CD4-positive, alpha-beta T cell (primary cell): ENCODE measurements around the gene PID1. TPM values are rescaled to one million over a fixed set of nuclear protein-coding genes. Genes with fewer than 3 reads are reported as not detected.
A peak's percentile ranks its signal among the peaks of the same experiment; 100 is the strongest.

Experiments
- ATAC-seq: fragments of 200-7000 bp; cut with Tn5 transposase; one replicate; pipeline ENCODE4 v1.10.0; 2022; ENCODE audit warnings: mild to moderate bottlenecking; ENCODE audit not compliant: poor library complexity
- CTCF ChIA-PET: fragments of 350-600 bp; sonication (Branson Sonifier 250); formaldehyde crosslinking; loops from one replicate; lab custom pipeline; 2021; ENCODE audit warnings: antibody characterized with exemption, inconsistent platforms; lab: Charles Lee
- POLR2A ChIA-PET: fragments of 350-600 bp; sonication (Branson Sonifier 250); formaldehyde crosslinking; loops from one replicate; lab custom pipeline; 2021; ENCODE audit warnings: antibody characterized with exemption, inconsistent platforms; lab: Charles Lee
- DNase-seq, 14 experiments: peaks; one replicate each; pipeline ENCODE4 v3.0.0-alpha.2; 2013 to 2020; ENCODE audit warnings: mixed read lengths in 2 of 14
- H3K27ac ChIP-seq, 2 donors: one replicate each; pipeline versions ENCODE4 v1.5.1 to v1.7.0; 2013; ENCODE audit warnings: low read length in 2 of 2, low read depth in 1 of 2, mild to moderate bottlenecking in 1 of 2
- H3K27me3 ChIP-seq, 2 experiments: 1 replicate in 1 of 2; 2 replicates in 1 of 2; pipeline versions ENCODE4 v1.6.1 to v1.7.0; 2013; ENCODE audit warnings: low read length in 2 of 2, control low read depth in 1 of 2, mild to moderate bottlenecking in 1 of 2, moderate library complexity in 1 of 2; ENCODE audit not compliant: insufficient read depth in 2 of 2, control insufficient read depth in 1 of 2
- H3K36me3 ChIP-seq: one replicate; pipeline ENCODE4 v1.6.1; 2013; ENCODE audit warnings: low read length, control low read depth; ENCODE audit not compliant: insufficient read depth
- H3K4me1 ChIP-seq: one replicate; pipeline ENCODE4 v1.6.1; 2013; ENCODE audit warnings: low read length, control low read depth; ENCODE audit not compliant: insufficient read depth
- H3K4me3 ChIP-seq: one replicate; pipeline ENCODE4 v1.5.1; 2013; ENCODE audit warnings: mild to moderate bottlenecking, low read length, moderate library complexity
- H3K9me3 ChIP-seq, 2 experiments: 1 replicate in 1 of 2; 2 replicates in 1 of 2; pipeline versions ENCODE4 v1.6.1 to v1.7.0; 2013; ENCODE audit warnings: low read length in 2 of 2, mild to moderate bottlenecking in 2 of 2, control low read depth in 1 of 2, moderate library complexity in 1 of 2; ENCODE audit not compliant: control insufficient read depth in 1 of 2, insufficient read depth in 1 of 2
- H3K27ac Mint-ChIP-seq: one replicate; pipeline ENCODE4 v1.8.0; 2020; ENCODE audit warnings: mixed read lengths
- H3K27me3 Mint-ChIP-seq: one replicate; pipeline ENCODE4 v1.8.0; 2021; ENCODE audit warnings: mixed read lengths
- H3K36me3 Mint-ChIP-seq: one replicate; pipeline ENCODE4 v1.8.0; 2021; ENCODE audit warnings: low read depth, mixed read lengths
- H3K4me1 Mint-ChIP-seq: one replicate; pipeline ENCODE4 v1.8.0; 2021; ENCODE audit warnings: low read depth, mixed read lengths
- H3K4me3 Mint-ChIP-seq: one replicate; pipeline ENCODE4 v1.8.0; 2020; ENCODE audit warnings: mild to moderate bottlenecking, mixed read lengths
- H3K9me3 Mint-ChIP-seq: one replicate; pipeline ENCODE4 v1.8.0; 2020; ENCODE audit warnings: mixed read lengths
- CTCF ChIP-seq: fragments of 200-600 bp; IDR thresholded peaks from one replicate; pipeline ENCODE4 v1.8.0; 2022; ENCODE audit warnings: antibody characterized with exemption, mild to moderate bottlenecking
- intact Hi-C, 2 experiments: fragments of 100-400 bp; cut with DNase I in 1 of 2; cut with micrococcal nuclease in 1 of 2; formaldehyde crosslinking; loops; one replicate each; pipeline versions ENCODE4 v1.15.1 to v1.9.0; 2023 to 2025; cut with DNase I, micrococcal nuclease
- total RNA-seq, 174 experiments: library from RNA in 2 of 174; stranded (reverse) in 2 of 174; gene quantifications; one replicate each; pipeline ENCODE4 v1.2.3 and lab custom pipeline; 2021 to 2026

The PID1 gene
- total RNA-seq, 2 experiments from 2014 or later = 0.38 to 0.53 TPM

- ChIA-PET CTCF (no interaction called here), POLR2A (no interaction called here)
- H3K4me3 Mint-ChIP-seq = no peak overlapping the region
- intact Hi-C loops = no loop called here
- DNase-seq (no peak), ATAC-seq (no peak)
- no peak overlapping the region for H3K4me3 ChIP-seq
- no peaks in the 10 kb centered on the region for H3K4me1 Mint-ChIP-seq
- H3K27ac ChIP-seq = no peak overlapping the region
- H3K27me3 ChIP-seq = no peaks in the 10 kb centered on the region
- no peaks in the 10 kb centered on the region for H3K9me3 Mint-ChIP-seq
- H3K36me3 ChIP-seq = no peaks in the 10 kb centered on the region
- H3K27me3 Mint-ChIP-seq = peaks cover under 1% of the 10 kb centered on the region
- no peaks in the 10 kb centered on the region for H3K4me1 ChIP-seq
- no peak for TF ChIP-seq CTCF
- H3K27ac Mint-ChIP-seq = no peak overlapping the region
- peaks cover 0 to 3% of the 10 kb centered on the region in 2 experiments for H3K9me3 ChIP-seq
- H3K36me3 Mint-ChIP-seq = no peaks in the 10 kb centered on the region
Measured at GRCh38 chr2:229296016-229296415, 24.9 kb upstream of the PID1 start.

- no peak overlapping the region for H3K4me3 Mint-ChIP-seq
- CTCF ChIA-PET = no interaction called here
- peaks cover 4% of the 10 kb centered on the region for H3K9me3 Mint-ChIP-seq
- intact Hi-C loops = no loop called here
- Histone ChIP-seq H3K36me3 (no peaks in the 10 kb centered on the region), H3K27me3 (no peaks in the 10 kb centered on the region), H3K4me1 (no peaks in the 10 kb centered on the region), H3K9me3 (peaks cover 0 to 4% of the 10 kb centered on the region in 2 experiments), H3K27ac (no peak overlapping the region), H3K4me3 (no peak overlapping the region)
- no peak for ATAC-seq
- no peak overlapping the region for H3K27ac Mint-ChIP-seq
- H3K27me3 Mint-ChIP-seq = peaks cover 4% of the 10 kb centered on the region
- peak in 1 of 14 experiments; percentile 27 for DNase-seq
- no peaks in the 10 kb centered on the region for H3K4me1 Mint-ChIP-seq
- no peak for TF ChIP-seq CTCF
- H3K36me3 Mint-ChIP-seq = no peaks in the 10 kb centered on the region
- POLR2A ChIA-PET = no interaction called here
Measured at GRCh38 chr2:229287823-229288222, 16.7 kb upstream of the PID1 start.

- H3K27me3 Mint-ChIP-seq = no peaks in the 10 kb centered on the region
- DNase-seq = peak in 2 of 14 experiments; percentile 61 to 72
Measured at GRCh38 chr2:229282758-229283546, 11.9 kb upstream of the PID1 start.

More at GRCh38 chr2:229282758-229283546, 11.9 kb upstream of the PID1 start:
- Histone ChIP-seq H3K4me1 (no peaks in the 10 kb centered on the region), H3K9me3 (no peaks in the 10 kb centered on the region), H3K27me3 (no peaks in the 10 kb centered on the region), H3K36me3 (no peaks in the 10 kb centered on the region), H3K27ac (no peak overlapping the region), H3K4me3 (no peak overlapping the region)
- ATAC-seq = no peak
- Mint-ChIP-seq H3K4me1 (no peaks in the 10 kb centered on the region), H3K4me3 (no peak overlapping the region), H3K36me3 (no peaks in the 10 kb centered on the region), H3K9me3 (peaks cover 2% of the 10 kb centered on the region), H3K27ac (no peak overlapping the region)
- ChIA-PET CTCF (no interaction called here), POLR2A (no interaction called here)
- intact Hi-C loops = no loop called here
- TF ChIP-seq CTCF = no peak
